Neural cell (in vitro differentiated cells): ENCODE data around the gene SSTR5.

Experiments used
- EZH2 ChIP-seq: fragments of 200-600, 300-800 bp; shearing (Covaris generic), sonication (generic); IDR thresholded peaks from 2 replicates; pipeline ENCODE4 v1.6.1; 2014; ENCODE audit warnings: antibody characterized with exemption, low read length, borderline replicate concordance, mild to moderate bottlenecking; ENCODE audit not compliant: insufficient read depth, poor library complexity, severe bottlenecking
- TAF1 ChIP-seq: IDR thresholded peaks from 2 replicates; pipeline ENCODE4 v1.6.1; 2012; ENCODE audit warnings: low read depth
- TF ChIP-seq, protein P1 (sequence below): fragments of 450-650 bp; IDR thresholded peaks from 2 replicates; pipeline ENCODE4 v1.5.1; 2014; ENCODE audit warnings: antibody characterized with exemption, mild to moderate bottlenecking, moderate library complexity; ENCODE audit not compliant: poor library complexity, severe bottlenecking

- TF ChIP-seq TAF1, result no peak
- TF ChIP-seq, protein P1, sequence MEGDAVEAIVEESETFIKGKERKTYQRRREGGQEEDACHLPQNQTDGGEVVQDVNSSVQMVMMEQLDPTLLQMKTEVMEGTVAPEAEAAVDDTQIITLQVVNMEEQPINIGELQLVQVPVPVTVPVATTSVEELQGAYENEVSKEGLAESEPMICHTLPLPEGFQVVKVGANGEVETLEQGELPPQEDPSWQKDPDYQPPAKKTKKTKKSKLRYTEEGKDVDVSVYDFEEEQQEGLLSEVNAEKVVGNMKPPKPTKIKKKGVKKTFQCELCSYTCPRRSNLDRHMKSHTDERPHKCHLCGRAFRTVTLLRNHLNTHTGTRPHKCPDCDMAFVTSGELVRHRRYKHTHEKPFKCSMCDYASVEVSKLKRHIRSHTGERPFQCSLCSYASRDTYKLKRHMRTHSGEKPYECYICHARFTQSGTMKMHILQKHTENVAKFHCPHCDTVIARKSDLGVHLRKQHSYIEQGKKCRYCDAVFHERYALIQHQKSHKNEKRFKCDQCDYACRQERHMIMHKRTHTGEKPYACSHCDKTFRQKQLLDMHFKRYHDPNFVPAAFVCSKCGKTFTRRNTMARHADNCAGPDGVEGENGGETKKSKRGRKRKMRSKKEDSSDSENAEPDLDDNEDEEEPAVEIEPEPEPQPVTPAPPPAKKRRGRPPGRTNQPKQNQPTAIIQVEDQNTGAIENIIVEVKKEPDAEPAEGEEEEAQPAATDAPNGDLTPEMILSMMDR, result no peak
- no peak for TF ChIP-seq EZH2
Observed at GRCh38 chr16:1082266-1082951, 9.9 kb downstream of the SSTR5 start.
